ENCODE results near the gene CRAMP1.

Gene CRAMP1

DNA sequence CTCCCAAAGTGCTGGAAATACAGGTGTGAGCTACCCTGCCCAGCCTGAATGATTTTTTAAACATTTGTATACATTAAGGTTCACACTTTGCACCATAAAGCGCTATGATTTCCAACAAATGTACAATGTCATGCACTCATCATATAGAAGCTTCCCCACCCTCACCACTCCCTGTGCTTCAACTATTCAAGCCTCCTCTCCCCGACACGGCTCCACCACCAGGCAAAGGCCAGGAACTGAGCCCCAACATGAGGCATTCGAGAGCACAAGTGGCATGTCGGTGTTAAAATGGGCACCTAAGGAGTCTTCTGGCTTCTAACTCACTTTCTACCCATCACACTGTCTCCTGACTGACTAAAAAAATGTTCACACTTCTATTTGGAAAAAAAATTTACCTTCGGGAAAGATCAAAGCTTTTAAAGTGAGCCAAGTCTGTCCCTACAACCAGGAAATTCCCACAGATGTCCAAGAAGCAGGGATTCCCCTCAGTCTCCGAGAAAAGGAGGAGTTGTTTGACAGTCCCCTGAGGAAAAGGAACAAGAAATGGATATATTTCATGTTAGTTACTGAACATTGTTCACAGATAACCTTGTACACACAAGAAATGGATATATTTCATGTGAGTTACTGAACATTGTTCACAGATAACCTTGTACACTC lies 41.0 kb upstream of the CRAMP1 start:
- no peak overlapping the region for H3K4me3 ChIP-seq (ENCODE audit: low read depth, low read length)
- CTCF ChIA-PET = no interaction called here
- H3K27ac ChIP-seq (ENCODE audit: extremely low read depth, low read depth, low read length) = no peak overlapping the region
- no peaks in the 10 kb centered on the region for H3K9me3 ChIP-seq (ENCODE audit: control insufficient read depth, insufficient read depth, low read depth, low read length)
- no peaks in the 10 kb centered on the region for H3K4me1 ChIP-seq (ENCODE audit: control insufficient read depth, insufficient read depth, low read length)
- POLR2A ChIA-PET = no interaction called here
- H3K36me3 ChIP-seq (ENCODE audit: control insufficient read depth in 2 of 2, insufficient read depth in 1 of 2, low read length in 2 of 2) = peaks cover 0 to 29% of the 10 kb centered on the region in 2 experiments; a peak in 2 of 3 replicates
- TF ChIP-seq ZNF571 (tag by site-specific recombination; IDR thresholded peaks at IDR 0.05) (no peak), HOXC10 (CRISPR knock-in tag; IDR thresholded peaks at IDR 0.05) (no peak), ZNF18 (tag by site-specific recombination; IDR thresholded peaks at IDR 0.05) (no peak), GLI2 (tag by site-specific recombination; IDR thresholded peaks at IDR 0.05; ENCODE audit: borderline replicate concordance, low read depth) (no peak), ZSCAN23 (tag by site-specific recombination; IDR thresholded peaks at IDR 0.05) (no peak), ZNF2 (tag by site-specific recombination; IDR thresholded peaks at IDR 0.05) (no peak), ZNF16 (tag by site-specific recombination; IDR thresholded peaks at IDR 0.05; ENCODE audit: low read depth) (no peak), KLF1 (tag by site-specific recombination; IDR thresholded peaks at IDR 0.05) (no peak), ZNF302 (tag by site-specific recombination; IDR thresholded peaks at IDR 0.05; ENCODE audit: low read depth) (no peak), KLF17 (tag by site-specific recombination; IDR thresholded peaks at IDR 0.05) (no peak), ZNF423 (tag by site-specific recombination; IDR thresholded peaks at IDR 0.05) (no peak), ZNF558 (tag by site-specific recombination; IDR thresholded peaks at IDR 0.05) (no peak), ZBTB48 (tag by site-specific recombination; IDR thresholded peaks at IDR 0.05) (no peak)
- TF ChIP-seq, protein P1, sequence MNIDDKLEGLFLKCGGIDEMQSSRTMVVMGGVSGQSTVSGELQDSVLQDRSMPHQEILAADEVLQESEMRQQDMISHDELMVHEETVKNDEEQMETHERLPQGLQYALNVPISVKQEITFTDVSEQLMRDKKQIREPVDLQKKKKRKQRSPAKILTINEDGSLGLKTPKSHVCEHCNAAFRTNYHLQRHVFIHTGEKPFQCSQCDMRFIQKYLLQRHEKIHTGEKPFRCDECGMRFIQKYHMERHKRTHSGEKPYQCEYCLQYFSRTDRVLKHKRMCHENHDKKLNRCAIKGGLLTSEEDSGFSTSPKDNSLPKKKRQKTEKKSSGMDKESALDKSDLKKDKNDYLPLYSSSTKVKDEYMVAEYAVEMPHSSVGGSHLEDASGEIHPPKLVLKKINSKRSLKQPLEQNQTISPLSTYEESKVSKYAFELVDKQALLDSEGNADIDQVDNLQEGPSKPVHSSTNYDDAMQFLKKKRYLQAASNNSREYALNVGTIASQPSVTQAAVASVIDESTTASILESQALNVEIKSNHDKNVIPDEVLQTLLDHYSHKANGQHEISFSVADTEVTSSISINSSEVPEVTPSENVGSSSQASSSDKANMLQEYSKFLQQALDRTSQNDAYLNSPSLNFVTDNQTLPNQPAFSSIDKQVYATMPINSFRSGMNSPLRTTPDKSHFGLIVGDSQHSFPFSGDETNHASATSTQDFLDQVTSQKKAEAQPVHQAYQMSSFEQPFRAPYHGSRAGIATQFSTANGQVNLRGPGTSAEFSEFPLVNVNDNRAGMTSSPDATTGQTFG (tag by site-specific recombination; IDR thresholded peaks at IDR 0.05; ENCODE audit: borderline replicate concordance) = no peak
- TF ChIP-seq, protein P2, sequence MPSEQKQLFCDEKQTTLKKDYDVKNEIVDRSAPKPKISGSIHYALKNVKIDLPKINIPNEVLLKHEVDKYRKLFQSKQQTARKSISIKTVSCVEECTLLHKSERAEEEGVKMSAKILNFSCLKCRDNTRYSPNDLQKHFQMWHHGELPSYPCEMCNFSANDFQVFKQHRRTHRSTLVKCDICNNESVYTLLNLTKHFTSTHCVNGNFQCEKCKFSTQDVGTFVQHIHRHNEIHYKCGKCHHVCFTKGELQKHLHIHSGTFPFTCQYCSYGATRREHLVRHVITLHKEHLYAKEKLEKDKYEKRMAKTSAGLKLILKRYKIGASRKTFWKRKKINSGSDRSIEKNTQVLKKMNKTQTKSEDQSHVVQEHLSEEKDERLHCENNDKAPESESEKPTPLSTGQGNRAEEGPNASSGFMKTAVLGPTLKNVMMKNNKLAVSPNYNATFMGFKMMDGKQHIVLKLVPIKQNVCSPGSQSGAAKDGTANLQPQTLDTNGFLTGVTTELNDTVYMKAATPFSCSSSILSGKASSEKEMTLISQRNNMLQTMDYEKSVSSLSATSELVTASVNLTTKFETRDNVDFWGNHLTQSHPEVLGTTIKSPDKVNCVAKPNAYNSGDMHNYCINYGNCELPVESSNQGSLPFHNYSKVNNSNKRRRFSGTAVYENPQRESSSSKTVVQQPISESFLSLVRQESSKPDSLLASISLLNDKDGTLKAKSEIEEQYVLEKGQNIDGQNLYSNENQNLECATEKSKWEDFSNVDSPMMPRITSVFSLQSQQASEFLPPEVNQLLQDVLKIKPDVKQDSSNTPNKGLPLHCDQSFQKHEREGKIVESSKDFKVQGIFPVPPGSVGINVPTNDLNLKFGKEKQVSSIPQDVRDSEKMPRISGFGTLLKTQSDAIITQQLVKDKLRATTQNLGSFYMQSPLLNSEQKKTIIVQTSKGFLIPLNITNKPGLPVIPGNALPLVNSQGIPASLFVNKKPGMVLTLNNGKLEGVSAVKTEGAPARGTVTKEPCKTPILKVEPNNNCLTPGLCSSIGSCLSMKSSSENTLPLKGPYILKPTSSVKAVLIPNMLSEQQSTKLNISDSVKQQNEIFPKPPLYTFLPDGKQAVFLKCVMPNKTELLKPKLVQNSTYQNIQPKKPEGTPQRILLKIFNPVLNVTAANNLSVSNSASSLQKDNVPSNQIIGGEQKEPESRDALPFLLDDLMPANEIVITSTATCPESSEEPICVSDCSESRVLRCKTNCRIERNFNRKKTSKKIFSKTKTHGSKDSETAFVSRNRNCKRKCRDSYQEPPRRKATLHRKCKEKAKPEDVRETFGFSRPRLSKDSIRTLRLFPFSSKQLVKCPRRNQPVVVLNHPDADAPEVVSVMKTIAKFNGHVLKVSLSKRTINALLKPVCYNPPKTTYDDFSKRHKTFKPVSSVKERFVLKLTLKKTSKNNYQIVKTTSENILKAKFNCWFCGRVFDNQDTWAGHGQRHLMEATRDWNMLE (tag by site-specific recombination; conservative IDR thresholded peaks at IDR 0.05; ENCODE audit: low read depth) = no peak
